ENCODE measurements around the gene PFKFB4.

The PFKFB4 gene

DNA sequence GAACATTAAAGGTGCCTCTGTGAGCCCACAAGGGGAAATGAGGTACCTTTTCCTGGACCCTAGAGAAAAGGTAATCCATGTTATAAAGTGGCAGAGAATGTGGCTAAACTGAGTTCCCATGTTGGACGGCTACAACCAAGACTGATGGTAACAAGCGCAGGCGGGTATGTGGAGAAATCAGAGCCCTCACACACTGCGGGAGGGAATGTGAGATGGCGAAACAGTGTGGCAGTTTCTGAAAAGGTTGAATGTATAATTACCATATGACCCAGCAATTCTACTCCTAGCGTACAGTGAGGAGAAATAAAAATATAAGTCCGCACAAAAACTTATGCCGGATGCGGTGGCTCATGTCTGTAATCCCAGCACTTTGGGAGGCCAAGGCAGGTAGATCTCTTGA, 28.6 kb downstream of the PFKFB4 start:
- DNase-seq: no peak

DNA sequence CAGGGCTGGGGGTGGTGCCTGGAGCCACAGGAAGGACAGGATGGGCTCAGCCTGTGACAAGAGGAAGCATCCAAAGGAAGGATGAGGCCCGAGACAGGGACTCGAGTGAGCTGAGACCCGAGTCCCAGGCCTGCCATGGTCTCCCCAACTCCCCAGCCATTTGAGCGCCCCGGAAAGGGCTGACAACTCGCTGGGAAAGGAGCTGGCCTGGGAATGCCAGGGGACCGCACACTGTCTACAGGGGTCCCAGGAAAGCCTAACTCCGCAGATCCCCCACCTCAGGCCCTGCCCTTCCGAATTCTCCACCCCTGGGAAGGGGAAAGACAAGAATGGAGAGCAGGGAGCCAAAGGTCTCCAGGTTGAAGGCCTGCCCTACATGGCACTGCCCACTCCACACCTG, 31.6 kb downstream of the PFKFB4 start:
- DNase-seq: no peak

DNA sequence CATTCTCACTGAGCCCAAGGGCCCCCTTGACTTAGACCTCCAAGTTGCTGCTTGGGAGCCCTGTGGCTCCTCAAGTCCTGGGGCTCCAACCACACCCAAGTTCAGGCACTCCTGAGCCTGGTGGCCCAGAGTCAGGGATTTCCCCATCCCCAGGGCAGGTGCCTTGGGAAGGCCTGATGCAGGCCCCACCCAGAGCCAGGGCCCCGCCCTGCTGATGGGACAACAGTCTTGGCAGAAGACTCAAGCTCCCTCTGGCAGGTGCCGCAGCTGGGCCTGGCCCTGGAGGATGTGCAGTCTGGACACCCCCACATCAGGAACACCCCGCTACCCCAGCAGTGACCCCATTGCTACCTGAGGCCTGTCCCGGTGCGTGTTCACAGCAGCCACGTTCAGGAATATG, 35.0 kb downstream of the PFKFB4 start:
- no peak for DNase-seq

DNA sequence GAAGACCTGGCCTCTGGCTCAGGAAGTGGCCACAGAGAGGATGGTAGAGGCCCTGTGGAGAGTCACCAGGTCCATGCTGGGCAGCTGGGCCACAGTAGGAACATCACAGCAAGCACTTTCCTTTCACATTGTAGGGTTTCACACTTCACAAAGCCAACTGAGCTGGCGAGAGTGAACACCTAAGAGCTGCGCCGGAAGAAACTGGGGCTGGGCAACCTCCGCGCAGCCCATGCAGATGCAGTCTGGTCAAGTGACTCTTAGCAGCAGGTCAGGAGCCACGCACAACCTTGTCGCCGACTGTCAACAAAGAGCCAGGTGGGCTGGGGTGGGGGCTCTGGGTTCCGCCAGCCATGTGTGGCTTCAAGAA, 37.3 kb downstream of the PFKFB4 start:
- DNase-seq: no peak

DNA sequence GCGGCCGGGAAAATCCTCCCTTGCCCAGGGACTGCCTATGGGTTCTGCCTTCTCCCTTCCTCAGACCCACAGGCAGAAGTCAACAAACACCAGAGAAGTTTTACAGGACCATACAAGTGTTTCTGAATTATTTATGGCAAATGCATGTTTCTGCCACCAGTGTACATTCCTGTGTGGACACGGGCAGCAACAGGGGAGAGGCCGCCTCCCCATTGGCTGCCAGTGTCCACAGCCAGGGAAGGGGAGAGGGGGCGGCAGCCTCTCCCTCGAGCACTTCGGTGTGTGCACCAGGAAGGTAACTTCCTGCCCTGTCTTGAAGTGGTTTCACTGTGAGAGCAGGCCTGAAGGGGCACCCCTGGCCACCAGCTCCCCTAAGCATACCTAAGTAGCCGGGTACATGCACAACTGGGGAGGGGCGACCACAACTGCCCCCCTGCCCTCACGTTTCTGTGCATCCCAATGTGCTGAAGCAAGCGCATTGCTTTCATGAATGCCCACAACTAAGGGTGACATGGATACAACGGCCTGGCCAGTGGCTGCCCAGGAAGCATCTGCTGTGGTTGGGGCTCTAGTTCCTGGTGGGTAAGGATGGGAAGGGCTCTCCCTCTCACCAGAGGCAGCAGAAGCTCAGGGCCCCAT, 37.8 kb downstream of the PFKFB4 start:
- DNase-seq: no peak

DNA sequence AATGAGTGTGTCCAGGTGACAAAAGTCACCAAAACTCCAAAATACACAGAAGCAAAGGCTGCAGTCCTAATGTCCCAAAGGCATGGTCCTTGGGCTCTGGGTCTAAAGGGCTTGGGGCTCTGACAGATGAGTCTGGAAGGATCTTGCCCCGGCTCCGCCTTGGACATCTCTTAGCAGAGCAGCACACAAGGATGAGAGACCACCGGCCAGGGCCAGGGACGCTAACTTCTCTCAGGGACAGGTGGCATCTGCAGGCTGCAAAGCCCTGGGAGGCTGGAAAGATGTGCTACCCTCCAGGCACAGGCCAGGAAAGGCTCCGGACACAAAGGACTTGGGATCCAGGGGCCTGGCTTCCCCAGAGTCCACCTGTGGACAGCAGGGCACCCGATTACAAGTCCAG, 38.5 kb downstream of the PFKFB4 start:
- no peak for DNase-seq

DNA sequence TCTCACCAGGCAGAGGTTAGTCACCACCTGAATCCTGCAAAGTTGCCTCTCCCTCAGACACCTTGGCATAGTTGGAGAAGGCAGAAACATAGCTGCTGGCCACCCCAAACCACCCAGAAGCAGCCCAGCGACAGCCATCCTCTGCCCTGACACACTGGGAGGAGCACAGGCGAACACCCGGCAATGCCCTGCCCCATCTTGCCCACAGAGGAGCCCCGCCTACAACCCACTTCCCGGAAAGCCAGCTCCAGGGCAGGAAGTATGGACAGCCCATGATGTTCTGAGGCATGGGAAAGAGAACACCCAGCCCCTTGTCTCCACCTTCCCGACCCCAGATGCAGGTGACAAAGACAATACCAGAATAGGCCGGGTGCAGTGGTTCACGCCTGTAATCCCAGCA, 40.0 kb downstream of the PFKFB4 start:
- no peak for DNase-seq

DNA sequence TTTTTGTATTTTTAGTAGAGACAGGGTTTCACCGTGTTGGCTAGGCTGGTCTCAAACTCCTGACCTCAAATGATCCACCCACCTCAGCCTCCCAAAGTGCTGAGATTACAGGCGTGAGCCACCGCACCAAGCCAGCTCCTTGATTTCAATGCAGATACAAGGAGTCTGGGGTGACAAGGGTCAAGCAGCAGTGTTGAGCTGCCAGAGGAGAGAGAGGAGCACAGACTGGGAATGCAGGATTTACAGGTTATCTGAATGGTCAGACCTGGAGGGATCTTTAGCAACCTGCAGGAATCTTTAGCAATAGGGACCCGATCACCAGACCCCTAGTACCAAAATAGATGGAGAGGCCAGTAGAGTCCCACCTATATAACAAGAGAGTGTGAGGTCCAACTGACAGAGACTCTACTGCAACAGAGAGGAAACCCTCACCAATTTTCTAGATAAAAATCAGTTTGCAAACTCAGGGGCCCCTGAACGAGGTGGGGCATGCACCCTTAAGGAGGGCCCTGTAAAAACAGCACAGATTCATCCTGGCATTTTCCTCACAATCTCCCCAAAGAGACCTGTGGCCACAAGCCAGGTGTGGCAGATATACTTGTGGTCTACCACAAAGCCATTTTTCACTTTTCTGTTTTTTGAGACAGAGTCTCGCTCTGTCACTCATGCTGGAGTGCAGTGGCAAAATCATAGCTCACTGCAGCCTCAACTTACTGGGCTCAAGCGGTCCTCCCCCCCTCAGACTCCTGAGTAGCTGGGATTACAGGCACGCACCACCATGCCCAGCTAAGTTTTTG, 42.0 kb downstream of the PFKFB4 start:
- DNase-seq: no peak

DNA sequence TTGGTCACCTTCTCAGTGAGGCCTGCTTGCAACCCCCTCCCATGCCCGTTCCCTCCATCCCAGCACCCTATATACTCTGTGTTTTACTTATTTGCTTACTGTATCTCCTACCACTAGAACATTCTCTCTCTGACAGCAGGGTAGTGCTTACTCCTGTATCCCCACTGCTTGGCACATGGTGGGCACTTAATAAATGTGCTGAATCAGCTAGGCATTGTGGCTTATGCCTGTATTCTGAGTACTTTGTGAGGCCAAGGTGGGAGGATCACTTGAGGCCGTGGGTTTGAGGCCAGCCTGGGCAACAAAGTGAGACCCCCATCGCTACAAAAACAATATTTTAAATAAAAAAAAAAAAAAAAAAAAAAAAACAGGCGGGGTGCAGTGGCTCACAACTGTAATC, 45.1 kb downstream of the PFKFB4 start:
- no peak for DNase-seq

DNA sequence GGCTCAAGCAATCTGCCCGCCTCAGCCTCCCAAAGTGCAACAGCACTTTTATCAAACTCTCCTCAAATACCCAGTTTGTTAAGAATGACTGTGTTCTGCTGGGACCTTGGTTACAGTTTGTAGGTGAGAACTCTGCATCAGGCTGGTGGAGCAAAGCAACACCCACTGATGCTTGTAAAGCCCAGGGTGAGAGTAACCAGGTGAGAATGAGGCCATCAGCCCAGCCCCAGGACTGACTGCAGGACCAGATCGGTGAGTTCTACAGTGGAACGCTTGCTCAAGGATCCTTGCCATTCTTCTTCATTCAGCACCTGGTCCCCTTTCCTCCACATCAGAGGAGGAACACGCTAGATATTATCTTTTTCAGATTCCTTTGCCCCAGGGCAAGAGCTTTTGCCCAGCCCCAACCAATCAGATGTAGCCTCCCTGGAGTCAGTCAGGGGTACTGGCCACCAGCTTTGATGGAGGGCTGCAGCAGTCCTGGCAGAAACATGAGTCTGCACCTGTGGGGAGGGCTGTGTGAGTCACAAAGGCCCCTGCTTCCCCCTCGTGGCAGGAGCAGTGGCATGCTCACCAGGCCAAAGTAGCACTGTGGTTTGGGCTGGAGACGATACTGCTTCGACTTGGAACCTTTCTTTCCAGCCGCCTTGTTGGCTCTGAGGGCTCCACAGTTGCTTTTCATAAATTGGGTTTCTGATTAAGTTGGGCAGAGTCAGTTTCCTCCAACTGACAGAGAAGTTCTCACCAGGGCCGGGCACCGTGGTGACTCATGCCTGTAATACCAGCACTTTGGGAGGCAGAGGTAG, 49.1 kb downstream of the PFKFB4 start:
- DNase-seq: no peak

DNA sequence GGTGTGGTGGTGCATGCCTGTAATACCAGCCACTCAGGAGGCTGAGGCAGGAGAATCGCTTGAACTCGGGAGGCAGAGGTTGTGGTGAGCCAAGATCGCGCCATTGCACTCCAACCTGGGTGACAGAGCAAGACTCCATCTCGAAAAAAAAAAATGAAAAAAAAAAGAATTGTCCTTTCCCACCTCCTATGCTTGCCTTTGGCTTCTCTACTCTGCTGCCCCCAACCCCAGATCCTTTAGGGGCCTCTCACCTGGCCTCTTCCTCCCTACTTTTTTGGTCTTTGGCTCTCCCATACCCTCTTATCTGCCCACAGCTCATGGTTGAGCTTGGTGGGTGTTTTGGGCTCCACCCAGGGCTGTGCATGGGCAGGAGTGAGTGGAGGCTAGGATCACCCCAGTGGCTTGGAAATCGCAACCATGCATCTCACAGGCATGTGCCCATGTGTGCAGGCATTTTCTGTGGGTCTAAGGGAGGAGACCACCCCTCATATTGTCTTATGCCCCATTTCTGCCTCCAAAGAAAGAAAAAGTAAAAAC, 50.6 kb downstream of the PFKFB4 start:
- DNase-seq: no peak

DNA sequence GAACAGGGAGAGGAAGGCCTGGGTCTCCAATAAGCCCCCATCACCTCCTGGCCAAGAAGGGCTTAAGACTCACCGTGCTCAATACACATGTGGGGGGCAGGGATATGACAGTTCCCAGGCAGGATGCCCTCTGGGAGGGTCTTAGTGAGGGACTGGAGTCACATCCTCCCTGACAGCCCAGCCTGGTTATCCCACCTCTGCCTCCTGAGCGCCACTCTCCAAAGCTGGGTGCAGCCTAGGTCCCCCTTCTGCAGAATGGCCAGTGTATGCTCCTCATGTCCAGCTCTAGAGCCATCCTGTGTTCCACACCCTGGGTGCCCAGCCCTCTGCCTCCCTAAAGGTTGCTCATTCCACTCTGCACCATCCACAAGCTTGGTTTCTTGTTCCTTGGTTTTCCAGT, 51.5 kb downstream of the PFKFB4 start:
- no peak for DNase-seq

DNA sequence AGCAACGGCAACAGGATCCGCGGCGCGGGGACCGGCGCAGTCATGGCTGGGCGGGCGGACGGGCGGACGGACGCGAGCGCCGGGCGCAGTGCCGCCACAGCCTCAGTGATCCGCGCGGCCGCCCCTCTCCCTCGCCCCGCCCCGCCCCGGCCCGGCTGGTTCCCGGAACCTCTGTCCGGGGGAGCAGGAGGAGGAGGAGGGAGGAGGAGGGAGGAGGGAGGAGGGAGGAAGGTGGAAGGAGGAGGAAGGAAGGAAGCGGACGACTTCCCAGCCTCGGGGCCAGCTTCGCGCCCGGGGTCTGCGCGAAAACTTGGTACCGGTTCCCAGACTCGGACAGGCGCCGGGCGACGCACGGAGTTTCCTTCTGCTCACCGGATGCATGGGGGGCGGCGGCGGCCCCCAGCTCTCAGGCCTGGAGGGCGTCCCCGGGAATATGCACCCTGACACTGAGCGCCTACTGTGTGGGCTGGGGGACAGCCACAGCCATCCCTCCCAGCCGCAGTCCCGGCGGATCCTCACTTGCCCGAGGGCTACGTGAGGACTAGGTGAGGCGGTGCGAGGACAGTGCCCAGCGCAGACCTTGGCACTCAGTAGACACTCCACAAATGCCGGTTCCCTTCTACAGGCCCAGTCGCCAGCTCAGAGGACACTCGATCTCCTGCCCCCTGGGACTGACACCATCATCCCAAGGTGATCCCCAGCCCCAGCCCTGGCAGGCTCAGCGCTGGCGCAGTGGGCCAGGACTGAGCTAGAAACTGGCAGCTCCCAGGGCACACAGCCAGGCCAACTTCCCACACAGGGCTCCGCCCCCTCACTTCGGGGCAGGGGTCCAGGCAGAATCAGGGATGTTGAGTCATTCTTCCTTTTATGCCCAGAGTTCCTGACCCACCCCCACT, 52.3 kb downstream of the PFKFB4 start, which contains the start of gene SHISA5:
SHISA5 (minus strand) TSS at position 124 of the 896 bp plus-strand sequence; CDS start at position 44, 80 bp downstream.
- DNase-seq: no peak

DNA sequence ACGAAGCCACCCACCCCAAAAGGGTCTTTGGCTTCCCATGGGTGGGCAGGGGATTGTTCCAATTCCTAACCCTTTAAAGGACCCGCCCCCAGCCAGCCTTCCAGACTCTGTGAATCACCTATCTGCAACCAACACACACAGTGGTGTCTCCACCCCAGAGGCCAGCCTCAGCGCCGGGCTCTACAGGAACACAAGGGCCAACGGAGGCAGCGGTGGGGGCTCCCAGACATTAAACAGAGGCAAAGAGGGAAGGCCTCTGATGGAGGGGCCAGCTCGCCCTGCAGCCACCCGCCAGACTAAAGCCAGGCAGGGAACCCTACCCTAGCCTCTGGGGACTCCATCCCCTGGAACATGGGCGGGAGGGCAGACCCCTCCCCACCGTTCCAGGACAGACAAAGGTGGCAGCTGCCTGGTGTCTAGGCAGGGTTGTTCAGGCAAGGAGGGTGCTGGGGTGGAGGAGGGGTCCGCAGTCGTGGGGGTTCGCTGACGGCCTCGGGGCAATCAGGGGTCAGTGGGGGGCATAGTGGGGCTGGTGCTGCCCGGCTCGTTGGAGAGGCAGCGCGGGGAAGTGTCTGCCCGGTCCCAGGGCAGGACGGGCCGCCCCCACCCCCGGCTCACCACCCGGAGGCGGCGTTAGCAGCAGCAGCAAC, 53.1 kb downstream of the PFKFB4 start:
- no peak for DNase-seq

DNA sequence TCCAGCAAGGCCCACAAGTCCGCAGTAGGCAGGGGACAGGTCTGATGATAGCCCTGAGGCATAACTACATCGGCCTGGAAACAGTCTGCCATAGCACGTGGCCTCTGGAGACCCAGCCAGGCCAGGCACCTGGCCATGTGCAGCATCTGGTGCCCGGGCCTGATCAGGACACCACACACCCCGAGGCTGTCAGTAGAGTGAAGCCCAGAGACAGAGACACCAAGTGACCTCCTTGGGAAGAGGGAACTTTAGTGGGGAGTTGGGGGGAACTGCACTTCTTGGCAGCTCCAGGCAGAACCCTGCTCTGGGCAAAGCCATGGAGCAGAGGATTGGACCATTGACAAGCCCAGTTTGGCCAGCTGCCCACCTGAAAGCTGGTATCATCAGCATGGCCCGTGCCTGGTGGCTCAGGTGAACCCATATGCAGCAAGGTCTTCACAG, 53.9 kb downstream of the PFKFB4 start:
- no peak for DNase-seq

DNA sequence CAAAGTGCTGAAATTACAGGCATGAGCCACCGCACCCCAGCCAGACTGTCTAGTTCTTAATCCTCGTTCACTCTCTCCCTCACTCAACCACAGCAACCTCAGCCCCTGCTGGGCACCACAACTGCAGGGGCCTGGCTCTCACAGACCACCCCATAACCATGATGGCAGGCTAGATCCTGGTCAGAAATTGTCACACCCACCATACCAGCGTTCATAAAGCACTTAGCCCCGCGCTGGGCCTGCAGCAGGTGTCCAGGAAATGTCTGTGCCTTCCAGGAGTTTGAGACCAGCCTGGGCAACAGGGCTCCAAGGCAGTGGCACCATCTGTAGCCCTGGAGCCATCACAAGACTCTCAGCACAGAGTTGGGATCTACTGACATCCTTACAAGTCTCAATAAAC, 54.5 kb downstream of the PFKFB4 start:
- DNase-seq: no peak

DNA sequence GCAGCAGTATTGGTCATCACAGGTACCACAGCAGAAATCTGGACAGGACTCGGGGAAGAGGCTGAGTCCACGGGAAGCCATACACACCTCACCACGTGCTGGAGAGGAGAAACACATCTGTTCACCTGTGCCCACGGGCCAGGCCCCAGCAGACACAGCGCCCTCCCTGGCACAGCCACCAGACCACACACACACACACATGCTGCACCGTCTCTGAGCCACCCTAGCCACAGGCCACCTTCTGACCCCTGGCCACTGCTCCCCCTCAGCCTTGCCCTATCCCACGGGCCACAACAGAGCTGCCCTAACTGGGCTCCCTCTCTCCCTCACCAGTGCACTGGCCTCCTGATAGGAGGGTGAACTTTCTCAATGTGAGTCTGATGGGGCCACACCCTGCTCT, 55.4 kb downstream of the PFKFB4 start:
- DNase-seq: no peak

DNA sequence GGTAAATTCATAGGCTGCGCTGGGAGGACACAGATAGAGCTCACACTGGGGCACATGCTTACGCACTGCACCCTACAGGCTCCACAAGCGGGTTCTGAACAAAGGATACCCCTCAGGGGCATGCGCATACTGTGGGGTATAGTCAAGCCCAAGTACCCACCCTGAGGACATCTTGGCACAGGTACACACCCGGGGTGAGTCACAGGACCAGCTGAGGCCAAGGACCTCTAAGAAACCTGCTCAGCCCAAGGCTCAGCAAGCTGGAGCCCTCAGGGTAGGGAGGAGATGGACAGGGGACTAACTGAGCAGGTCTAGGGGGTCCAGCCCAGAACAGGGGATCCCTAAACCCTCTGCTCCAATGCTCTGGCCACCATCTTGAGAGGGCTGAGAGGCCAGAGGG, 55.9 kb downstream of the PFKFB4 start:
- DNase-seq: no peak

DNA sequence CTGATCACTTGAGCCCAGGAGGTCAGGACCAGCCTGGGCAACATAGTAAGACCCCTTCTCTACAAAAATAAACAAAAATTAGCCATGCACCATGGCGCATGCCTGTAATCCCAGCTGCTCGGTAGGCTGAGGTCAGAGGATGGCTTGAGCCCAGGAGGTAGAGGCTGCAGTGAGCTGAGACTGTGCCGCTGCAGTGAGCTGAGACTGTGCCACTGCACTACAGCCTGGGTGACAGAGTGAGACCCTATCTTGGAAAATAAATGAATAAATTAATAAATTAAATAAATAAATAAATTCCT, 63.5 kb downstream of the PFKFB4 start:
- no peak for DNase-seq

DNA sequence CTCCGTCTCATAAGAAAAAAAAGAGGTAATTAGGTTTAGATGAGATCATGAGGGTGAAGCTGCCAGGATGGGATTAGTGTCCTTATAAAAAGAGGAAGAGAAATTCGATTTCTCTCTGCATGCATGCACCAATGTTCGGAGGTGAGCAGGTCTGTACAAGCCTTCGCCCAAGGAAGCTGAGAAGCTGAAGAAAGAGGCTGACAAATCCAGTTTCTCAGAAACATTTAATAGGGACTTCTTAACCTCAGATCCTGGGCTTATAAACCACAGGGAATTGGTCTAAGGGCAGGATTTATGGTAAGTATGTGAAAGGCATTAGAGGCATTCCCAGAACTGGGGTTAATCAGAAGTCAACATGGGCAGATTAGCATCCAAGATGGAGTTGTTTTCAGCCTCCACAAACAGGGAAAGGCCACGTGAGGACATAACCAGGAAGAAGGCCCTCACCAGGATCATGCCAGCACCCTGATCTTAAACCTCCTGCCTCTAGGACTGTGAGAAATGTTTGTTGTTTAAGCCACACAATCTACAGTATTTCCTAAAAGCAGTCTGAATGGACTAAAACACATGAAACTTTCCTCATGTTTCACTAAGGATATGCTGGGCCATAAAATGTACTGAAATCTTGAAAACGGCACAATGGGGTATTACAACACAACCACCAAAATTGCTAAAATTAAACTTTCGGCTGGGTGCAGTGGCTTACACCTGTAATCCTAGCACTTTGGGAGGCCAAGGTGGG, 64.0 kb downstream of the PFKFB4 start:
- no peak for DNase-seq

DNA sequence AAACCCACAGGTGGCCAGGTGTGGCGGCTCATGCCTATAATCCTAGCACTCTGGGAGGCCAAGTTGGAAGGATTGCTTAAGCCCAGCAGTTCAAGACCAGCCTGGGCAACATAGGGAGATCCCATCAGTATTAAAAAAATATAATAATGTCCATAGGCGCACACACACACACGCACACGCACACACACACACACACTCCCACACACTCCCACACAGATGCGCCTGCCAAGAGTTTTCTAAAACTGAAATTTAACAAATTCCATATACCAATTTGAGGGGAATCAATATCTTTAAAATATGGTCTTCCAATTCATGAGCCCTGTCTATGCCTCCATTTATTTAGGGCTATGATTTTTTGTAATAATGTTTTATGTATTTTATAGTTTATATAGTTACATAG, 69.7 kb downstream of the PFKFB4 start:
- no peak for DNase-seq
